PFSK-1 (cell line): ENCODE results near the gene SORBS2.

Source experiments
- FOXP2 ChIP-seq: optimal IDR thresholded peaks from 2 replicates; pipeline ENCODE3; 2011; ENCODE audit warnings: borderline replicate concordance, control low read depth, inconsistent platforms; ENCODE audit not compliant: insufficient read depth; ENCODE audit errors: extremely low read length, extremely low read depth
- POLR2AphosphoS5 ChIP-seq: IDR thresholded peaks from 2 replicates; pipeline ENCODE4 v1.6.1; 2012; ENCODE audit warnings: low read depth, mild to moderate bottlenecking, control low read depth, low read length, moderate library complexity
- SIN3A ChIP-seq: IDR thresholded peaks from 2 replicates; pipeline ENCODE4 v1.6.1; 2012; ENCODE audit warnings: mild to moderate bottlenecking, low read length, moderate library complexity, borderline replicate concordance; ENCODE audit not compliant: insufficient read depth
- TAF1 ChIP-seq: IDR thresholded peaks from 2 replicates; pipeline ENCODE4 v1.6.1; 2012; ENCODE audit warnings: low read length, control low read depth, borderline replicate concordance; ENCODE audit not compliant: insufficient read depth

GRCh38 chr4:185711726-185712125, 100.3 kb downstream of the SORBS2 start:
- TF ChIP-seq FOXP2: no peak
- no peak for TF ChIP-seq POLR2AphosphoS5
- TF ChIP-seq SIN3A: no peak
- no peak for TF ChIP-seq TAF1
